Measurements from ENCODE around the gene IZUMO4.
"Not testable (repeated sequence)": the region's sequence is repeated elsewhere in the genome, so short reads cannot be mapped to it uniquely, and the experiment has no call there.

The IZUMO4 gene

DNA sequence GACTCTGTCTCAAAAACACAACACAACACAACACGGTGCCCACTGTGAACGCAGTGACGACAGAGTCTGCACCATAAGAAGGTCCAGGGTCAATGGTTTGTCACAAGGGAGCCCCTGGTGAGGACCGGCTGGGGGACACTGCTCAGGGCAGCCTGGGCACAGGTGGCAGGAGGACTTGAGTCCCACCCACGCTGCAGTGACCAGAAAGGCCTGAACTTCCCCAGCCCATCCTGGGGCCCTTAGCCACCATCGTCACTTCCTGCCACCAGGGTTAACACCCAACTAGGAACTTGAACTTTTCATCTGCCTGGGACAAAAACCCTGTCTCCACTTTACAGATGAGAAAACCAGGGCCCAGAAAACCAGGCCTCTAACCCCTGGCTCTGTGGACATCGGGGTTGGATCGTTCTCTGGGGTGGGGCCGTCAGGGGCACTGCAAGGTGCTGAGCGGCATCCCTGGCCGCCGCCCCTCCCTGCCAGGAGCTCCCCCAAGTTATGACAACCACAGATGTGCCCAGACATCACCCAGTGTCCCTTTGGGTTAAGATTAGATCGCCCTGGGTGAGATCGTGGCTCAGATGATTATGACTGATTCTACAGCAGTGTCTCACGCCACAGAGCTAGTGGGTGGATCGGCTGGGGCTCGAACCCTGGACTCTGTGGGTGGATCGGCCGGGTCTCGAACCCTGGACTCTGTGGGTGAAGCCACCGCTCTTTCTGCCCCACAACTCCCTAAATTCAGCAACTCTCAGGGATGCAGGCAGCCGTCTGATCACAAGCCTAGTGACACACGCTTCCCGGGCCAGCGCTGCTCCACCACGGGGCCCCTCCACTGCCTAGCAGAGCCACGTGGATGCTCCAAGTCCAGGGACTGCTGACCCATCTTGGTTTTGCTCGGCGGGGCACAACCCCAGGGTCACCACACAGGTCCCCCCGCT is 14.6 kb upstream of the IZUMO4 start:
- peak; percentile 53 for DNase-seq (ENCODE audit: low spot score)

DNA sequence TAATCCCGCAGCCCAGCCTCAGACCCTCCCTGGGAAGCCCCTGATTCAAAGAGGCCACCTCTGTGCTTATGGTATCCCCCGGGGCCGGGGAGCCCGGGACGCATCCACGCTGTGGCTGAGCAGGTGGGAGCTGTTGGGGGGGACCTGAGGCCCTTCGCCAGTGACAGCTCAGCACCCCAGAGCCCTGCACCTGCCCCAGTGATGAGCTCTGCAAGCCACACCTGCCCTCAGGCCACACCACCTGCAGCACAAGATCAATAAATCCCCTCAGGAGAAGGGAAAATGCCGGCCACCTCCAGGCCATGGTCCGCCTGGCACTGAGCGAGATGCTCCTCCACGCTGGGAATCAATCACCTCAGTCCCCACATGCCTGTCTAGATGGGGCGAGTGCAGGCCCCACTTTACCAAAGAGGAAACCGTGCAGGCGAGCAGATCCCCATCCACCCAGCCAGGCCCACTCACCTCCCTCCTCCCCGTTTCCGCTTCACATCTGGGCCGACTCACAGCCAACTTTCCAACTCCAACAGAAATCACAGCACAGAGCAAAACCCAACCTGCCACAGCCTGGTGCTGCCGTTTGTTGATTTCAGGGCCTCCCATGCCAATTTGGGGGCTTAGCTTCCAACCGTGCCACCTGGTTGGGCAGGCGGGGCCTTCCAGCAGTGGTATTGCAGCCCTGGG is 13.4 kb upstream of the IZUMO4 start:
- peak; percentile 76 for DNase-seq (ENCODE audit: low spot score)

DNA sequence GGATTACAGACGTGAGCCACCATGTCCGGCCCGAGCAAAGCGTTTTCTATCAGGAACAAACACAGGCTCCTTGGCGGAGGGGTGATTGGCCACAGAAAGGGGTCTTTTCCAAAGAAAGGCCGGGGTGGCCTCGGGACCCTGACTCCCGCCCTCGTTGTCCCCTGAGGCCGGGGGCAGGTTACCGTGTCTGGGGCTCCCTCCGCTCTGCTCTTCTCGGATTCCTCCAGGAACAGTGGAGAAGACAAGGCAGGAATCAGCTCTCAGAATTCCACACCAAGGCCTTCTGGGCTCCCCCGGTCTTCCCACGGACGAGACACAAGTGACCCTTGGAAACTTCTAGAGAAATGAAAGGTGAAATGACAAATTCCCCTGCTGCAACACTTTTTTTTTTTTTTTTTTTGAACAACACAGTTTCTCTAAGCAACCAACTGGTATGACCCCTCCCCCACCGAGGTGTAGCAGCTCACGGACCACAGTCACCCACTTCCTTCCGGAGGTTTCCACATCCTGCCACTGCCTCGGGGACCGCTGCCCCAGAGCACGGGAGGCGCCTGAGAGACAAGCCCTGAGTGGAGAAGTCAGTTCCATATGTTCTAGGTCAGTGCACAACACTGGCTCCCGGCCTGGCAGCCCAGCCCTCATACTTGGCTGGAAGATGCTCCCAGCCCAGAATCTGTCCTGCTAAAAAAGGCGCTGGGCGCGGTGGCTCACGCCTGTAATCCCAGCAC is 11.6 kb upstream of the IZUMO4 start:
- DNase-seq (ENCODE audit: low spot score): peak; percentile 96

DNA sequence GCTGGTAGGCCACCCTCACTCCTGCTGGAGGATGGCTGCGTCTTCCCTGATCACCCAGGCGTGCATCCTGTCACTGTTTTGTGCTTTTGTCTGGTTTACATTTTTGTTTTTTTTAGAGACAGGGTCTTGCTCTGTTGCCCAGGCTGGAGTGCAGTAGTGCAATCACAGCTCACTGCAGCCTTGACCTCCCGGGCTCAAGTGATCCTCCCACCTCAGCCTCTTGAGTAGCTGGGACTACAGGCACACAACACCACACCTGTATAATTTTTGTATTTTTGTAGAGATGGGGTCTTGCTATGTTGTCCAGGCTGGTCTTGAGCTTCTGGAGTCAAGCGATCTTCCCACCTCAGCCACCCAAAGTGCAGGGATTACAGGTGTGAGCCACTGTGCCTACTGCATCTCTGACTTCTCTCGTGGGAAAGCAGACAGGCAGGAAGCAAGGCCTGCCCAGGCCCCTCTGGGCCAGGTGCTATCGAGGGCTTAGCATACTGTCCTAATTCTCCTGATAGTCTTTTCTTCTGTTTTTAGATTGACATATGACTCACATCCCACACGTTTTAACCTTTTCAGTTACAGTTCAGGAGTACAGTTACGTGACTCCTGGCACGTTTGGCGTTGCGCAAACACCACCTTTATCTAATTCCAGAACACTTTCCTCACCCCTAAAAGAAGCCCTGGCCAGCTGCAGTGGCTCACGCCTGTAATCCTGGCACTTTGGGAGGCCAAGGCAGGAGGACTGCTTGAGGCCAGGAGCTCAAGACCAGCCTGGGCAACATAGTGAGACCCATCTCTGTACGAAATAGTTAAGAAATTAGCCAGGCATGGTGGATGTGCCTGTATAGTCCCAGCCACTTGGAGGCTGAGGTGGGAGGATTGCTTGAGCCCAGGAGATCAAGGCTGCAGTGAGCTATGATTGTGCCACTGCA is 9.8 kb upstream of the IZUMO4 start:
- peak; percentile 32 for DNase-seq (ENCODE audit: low spot score)

DNA sequence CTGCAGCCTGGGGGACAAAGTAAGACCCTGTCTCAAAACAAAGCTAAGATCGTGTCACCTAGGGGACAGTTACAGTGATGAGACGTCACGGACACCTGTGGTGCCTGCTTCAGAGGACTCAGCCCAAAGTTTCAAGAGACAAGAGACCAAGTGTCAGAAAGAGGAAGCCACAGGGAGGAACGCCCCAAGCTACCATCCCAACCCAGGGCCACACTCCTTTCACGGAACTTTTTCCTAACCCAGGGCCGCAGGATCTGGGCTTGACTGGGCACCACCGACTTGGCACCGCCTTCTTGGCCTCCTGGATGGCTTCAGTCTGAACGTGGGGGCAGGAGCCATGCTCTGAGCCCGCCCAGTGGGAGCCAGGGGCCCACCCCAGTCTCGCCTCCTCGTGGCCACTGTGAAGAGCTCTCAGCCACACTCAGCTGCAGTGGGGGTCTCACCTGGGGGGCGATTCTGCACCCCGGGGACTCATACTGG is 9.1 kb upstream of the IZUMO4 start:
- peak; percentile 36 for DNase-seq (ENCODE audit: low spot score)

DNA sequence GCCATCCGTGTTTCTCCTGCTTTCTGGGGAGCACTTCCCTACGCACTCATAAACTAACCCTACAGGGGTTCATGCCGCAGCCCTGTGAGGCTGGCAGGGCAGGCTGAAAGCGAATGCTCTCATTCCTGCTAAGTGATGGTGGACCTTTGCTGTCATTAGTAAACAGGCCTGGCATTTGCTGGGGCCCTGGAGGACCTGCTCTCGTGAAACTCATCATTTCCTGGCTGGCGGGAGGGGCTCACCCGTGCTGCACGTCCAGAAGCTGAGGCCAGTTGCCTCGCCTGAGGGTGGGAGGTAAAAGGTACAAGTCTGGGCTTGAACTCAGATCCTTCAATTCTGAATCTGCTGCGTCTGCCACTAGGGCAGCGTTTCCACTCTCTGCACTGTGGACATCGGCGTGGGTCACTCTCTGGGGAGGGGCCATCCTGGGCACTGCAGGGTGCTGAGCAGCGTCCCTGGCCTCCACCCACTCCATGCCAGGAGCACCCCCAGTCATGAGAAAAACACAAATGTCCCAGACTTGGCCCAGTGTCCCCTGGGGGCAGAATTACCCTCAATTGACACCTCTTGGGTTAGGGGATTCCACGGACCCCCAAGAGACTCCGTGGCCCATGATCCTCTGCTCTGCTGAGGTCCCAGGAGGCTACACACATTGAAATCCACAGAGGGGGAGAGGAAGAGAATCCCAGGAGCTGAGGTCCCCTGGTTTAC is 7.6 kb upstream of the IZUMO4 start:
- DNase-seq (ENCODE audit: low spot score): no peak

DNA sequence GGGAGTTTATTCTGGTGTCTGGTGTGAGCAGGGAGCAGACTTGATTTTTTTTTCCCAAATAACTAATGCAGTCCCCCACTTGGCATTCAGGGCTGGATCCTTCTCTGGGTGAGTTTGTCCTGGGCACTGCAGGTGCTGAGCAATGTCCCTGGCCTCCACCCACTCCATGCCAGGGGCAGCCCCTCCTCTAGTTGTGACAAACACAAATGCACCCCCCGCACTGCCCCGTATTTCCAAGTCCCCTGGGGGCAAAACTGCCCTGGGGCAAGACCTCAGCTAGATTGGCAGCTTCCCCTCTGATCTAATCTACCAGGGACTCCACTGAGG is 7.0 kb upstream of the IZUMO4 start:
- DNase-seq (ENCODE audit: low spot score): no peak

DNA sequence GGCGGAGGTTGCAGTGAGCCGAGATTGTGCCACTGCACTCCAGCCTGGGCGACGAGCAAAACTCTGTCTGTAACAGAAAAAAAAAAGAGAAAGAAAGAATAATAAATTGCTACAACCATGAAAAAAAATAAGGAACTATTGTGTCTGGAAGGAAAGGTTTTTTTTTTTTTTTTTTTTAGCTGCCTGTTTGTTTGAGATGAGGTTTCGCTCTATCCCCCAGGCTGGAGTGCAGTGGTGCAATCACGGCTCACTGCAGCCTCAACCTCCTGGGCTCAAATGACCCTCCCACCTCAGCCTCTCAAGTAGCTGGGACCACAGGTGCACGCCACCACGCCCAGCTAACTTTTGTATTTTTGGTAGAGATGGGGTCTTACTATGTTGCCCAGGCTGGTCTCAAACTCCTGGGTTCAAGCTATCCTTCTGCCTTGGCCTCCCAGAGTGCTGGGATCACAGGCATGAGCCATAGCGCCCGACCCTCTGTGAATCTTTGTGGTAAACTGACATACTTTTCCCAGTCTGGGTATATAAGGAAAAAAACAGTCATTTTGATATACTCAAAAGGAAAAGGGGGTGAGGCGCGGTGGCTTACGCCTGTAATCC is 4.7 kb upstream of the IZUMO4 start:
- not testable (repeated sequence) for DNase-seq (ENCODE audit: low spot score)

DNA sequence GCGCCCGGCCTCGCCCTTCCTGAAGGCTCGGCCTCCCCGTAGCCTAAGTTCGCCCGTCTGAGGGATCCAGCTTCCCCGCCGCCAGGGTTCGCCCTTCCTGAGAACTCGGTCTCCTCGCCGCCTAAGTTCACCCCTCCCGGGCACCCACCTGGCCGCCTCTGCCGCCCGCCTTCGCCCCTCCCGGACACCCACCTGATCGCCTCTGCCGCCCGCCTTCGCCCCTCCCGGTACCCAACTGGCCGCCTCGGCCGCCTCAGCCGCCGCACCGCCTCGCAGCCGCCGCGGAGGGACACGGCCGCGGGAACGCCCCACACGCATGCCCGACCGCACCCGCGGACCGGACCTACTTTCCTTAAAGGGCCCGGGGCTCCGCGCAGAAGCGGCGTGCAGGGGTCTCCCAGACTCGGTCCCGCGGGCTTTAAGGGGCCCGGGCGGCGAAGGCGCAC is 658 bp upstream of the IZUMO4 start, which contains the start of gene MOB3A:
MOB3A (minus strand) TSS at position 293 of the 446 bp plus-strand sequence. CDS start 17,766 bp downstream, outside the sequence.
- DNase-seq (ENCODE audit: low spot score): peak; percentile 86

DNA sequence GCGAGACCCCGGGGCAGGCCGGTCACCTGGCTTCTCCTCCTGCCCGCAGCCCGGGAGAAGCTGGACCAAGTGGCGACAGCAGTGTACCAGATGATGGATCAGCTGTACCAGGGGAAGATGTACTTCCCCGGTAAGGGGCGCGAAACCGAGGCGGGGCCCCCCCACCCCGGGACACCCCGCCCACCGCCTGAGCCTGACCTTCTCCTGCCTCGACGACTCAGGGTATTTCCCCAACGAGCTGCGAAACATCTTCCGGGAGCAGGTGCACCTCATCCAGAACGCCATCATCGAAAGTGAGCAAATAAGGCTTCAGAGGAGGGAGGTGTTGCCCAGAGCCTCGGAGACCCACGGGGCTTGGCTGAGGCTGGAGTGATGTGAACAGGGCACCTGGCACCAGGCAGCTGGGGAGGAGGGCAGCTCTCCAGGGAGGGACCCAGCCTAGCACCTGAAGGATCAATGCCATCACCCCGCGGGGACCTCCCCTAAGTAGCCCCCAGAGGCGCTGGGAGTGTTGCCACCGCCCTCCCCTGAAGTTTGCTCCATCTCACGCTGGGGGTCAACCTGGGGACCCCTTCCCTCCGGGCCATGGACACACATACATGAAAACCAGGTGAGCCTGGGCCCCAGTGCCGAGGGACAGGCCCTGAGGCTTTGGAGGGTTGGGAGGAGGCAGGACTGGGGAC is 629 bp downstream of the IZUMO4 start:
- DNase-seq (ENCODE audit: low spot score): peak; percentile 52

DNA sequence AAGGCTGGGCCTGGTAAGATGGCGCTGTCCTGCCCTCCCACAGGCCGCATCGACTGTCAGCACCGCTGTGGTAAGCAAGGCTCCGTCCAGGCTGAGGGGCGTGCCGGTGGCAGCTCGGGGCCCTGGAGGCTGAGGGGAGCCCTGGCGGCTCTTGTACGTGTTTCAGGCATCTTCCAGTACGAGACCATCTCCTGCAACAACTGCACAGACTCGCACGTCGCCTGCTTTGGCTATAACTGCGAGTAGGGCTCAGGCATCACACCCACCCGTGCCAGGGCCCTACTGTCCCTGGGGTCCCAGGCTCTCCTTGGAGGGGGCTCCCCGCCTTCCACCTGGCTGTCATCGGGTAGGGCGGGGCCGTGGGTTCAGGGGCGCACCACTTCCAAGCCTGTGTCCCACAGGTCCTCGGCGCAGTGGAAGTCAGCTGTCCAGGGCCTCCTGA is 1.2 kb downstream of the IZUMO4 start:
- DNase-seq (ENCODE audit: low spot score): no peak

DNA sequence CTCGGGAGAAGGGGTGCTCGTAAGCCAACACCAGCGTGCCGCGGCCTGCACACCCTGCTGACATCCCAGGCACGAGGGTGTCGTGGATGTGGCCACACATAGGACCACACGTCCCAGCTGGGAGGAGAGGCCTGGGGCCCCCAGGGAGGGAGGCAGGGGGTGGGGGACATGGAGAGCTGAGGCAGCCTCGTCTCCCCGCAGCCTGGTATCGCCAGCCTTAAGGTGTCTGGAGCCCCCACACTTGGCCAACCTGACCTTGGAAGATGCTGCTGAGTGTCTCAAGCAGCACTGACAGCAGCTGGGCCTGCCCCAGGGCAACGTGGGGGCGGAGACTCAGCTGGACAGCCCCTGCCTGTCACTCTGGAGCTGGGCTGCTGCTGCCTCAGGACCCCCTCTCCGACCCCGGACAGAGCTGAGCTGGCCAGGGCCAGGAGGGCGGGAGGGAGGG is 2.4 kb downstream of the IZUMO4 start:
- no peak for DNase-seq (ENCODE audit: low spot score)

DNA sequence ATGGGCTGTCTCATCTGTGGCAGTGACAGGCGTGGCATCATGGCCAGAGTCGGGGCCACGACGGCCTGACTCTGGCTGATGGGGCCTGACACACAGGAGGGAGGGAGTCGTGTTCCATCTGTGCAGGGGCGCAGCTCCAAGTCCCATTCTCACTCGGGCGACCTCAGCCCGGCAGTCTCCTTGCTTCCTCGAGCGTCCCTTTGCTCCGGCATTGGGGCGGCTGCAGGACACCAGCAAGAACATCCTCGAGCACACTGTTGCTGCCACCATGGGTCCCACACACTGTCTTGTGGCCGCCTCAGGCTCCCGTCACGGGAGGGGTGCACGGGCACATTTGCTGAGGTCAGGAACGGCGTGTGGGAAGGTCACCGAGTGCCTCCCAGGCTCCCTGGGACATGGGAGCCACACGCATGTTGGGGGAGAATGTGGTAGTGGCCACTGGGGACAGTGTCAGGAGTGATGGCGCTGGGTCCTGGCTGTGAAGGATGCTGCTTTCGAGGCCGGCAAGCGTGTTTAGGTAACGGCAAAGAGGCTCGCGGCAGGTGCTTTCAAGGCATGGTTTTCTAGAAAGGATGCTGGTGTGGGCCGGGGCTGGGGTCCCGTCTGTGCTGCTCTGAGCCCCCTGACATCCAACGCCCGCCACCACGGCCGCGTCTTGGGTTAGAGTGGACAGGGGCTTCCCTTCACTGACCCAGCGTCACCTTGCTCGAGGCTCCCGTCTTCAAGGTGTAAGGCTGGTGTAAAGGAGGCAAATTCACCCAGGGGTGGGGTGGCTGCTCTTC is 3.4 kb downstream of the IZUMO4 start:
- DNase-seq (ENCODE audit: low spot score): no peak

DNA sequence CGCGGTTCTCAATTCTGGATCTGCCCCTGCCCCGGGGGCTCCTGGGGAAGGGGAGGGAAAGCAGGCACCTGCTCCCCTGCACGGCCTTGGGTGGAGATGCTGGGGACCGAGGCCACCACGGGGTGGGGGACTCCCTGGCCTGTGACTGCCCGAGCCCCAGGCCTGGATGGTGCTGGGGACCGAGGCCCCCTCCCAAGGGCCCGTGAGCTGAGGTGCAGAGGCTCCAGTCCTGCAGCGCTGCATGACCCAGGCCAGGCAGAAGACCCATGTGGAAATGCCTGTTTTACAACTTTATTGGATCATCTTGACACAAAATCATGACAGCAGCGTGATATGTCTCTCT is 4.0 kb downstream of the IZUMO4 start:
- DNase-seq (ENCODE audit: low spot score): no peak

DNA sequence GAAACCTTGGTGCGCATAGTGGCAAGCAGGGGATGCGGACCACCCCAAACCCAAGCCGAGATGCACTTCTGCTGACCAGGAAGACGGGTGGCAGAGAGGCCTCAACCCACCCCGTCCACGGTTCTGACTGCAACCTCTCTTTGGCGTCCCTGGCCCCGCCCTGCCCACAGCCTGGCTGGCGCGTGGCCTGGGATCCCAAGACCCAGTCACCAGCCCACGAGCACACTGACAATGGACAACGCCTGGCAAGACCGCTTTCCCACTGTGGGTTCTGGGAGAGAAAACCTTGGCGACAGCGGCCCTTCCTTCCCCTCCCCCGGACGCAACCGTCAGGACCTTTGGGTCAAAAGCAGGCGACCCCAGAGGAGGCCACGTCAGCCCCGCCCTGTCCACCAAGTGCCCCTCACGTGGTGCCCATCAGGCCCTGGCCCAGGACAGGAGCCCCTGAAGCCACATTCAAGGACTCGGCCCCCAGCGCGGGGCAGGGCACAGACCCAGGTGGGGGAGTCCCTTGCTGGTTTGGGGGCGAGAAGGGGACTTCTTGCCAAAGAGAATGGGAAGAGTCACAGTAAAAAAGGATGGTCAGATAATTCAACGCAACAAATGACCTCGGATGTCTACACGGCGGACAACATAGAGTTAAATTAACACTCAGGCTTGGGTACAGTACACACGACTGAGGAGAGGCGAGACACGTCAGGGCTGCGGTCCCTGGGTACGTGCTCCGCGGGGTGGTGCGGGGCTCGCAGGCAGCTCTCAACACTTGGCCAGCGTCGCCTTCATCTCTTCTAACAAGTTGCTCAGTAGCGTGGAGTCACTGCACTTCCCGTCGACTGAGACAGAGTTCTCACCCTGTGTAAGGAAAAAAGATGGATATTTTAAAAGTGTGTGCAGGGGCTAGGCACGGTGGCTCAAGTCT is 5.0 kb downstream of the IZUMO4 start:
- no peak for DNase-seq (ENCODE audit: low spot score)

DNA sequence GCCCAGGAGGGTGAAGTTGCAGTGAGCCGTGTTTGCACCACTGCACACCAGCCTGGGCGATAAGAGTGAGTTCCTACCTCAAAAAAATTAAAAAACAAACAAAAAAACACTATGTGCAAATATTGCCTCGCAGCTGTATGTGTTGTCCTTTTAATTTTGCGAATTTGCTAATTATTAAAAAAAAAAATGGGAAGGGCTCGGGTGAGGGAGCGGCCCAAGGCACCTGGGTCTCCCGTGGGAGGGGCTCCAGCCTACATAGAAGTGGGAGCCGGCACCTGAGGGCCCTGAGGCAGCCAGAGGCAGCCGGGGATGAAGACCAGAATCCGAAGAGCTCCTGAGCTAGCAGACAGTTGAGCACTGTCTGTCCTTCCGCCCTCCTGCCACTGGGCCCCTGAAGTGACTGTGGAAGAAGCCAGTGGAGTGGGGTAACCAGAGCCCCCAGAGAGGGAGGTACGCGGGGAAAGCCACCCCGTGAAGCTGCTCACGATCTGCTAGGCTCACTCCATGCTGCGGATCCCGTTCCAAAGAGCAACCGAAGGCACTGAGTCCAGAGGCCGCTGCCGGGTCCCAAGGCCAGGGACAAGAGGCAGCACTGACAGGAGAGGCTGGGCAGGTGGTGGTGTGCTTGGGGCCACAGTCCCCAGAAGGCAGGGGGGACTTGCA is 6.5 kb downstream of the IZUMO4 start:
- DNase-seq (ENCODE audit: low spot score): no peak
